GM23338 (cell line): ENCODE data around the gene USP48. TPM values are rescaled to one million over a fixed set of nuclear protein-coding genes. Genes with fewer than 3 reads are reported as not detected.

Source experiments
- ATAC-seq: fragments of 200-7000 bp; cut with Tn5 transposase; 3 replicates; pipeline ENCODE4 v1.9.1; 2020
- DNase-seq: peaks from one replicate; pipeline ENCODE4 v3.0.0-alpha.2; 2015; ENCODE audit warnings: low spot score
- H2AFZ ChIP-seq: fragments of 200-600 bp; sonication (generic); 2 replicates; pipeline ENCODE4 v1.8.0; 2016; ENCODE audit warnings: antibody characterized with exemption, mild to moderate bottlenecking, moderate library complexity
- H3F3A ChIP-seq: fragments of 200-600 bp; sonication (generic); replicated peaks from 2 replicates; pipeline ENCODE4 v1.8.0; 2017; ENCODE audit warnings: antibody characterized with exemption, mixed run types, low read depth
- H3K27ac ChIP-seq: fragments of 200-600 bp; sonication (generic); 2 replicates; pipeline ENCODE4 v1.6.1; 2016; ENCODE audit warnings: low read depth
- H3K27me3 ChIP-seq: fragments of 200-600 bp; sonication (generic); 2 replicates; pipeline ENCODE4 v1.8.0; 2016; ENCODE audit warnings: mild to moderate bottlenecking, mixed run types, moderate library complexity; ENCODE audit not compliant: insufficient read depth
- H3K36me3 ChIP-seq: fragments of 200-600 bp; sonication (generic); 2 replicates; pipeline ENCODE4 v1.8.0; 2016; ENCODE audit warnings: mild to moderate bottlenecking; ENCODE audit not compliant: insufficient read depth
- H3K4me1 ChIP-seq: fragments of 200-600 bp; sonication (generic); 2 replicates; pipeline ENCODE4 v1.8.0; 2016; ENCODE audit warnings: mild to moderate bottlenecking, moderate library complexity; ENCODE audit not compliant: insufficient read depth
- H3K4me2 ChIP-seq: fragments of 200-600 bp; sonication (generic); 2 replicates; pipeline ENCODE4 v1.7.1; 2017; ENCODE audit warnings: mixed run types
- H3K4me3 ChIP-seq: fragments of 200-600 bp; sonication (generic); 2 replicates; pipeline ENCODE4 v1.6.1; 2016; ENCODE audit warnings: mixed run types
- H3K79me2 ChIP-seq: fragments of 200-600 bp; sonication (generic); replicated peaks from 2 replicates; pipeline ENCODE4 v1.8.0; 2017; ENCODE audit warnings: mild to moderate bottlenecking; ENCODE audit not compliant: insufficient read depth
- H3K9me2 ChIP-seq: fragments of 200-600 bp; sonication (generic); 2 replicates; pipeline ENCODE4 v1.8.0; 2017; ENCODE audit not compliant: insufficient read depth
- H4K20me1 ChIP-seq: fragments of 200-600 bp; sonication (generic); replicated peaks from 2 replicates; pipeline ENCODE4 v1.8.0; 2017; ENCODE audit warnings: mild to moderate bottlenecking; ENCODE audit not compliant: insufficient read depth
- H3K27ac Mint-ChIP-seq: 2 replicates; pipeline ENCODE4 v1.8.0; 2020; ENCODE audit warnings: inconsistent platforms, mild to moderate bottlenecking, moderate library complexity, mixed read lengths
- H3K27me3 Mint-ChIP-seq: 3 replicates; pipeline ENCODE4 v1.8.0; 2022; ENCODE audit warnings: low read depth, mild to moderate bottlenecking, moderate library complexity, mixed read lengths, inconsistent platforms; ENCODE audit not compliant: insufficient read depth, poor library complexity
- H3K36me3 Mint-ChIP-seq: 3 replicates; pipeline ENCODE4 v1.8.0; 2021; ENCODE audit warnings: low read depth, mild to moderate bottlenecking, inconsistent platforms, moderate library complexity, mixed read lengths
- H3K4me1 Mint-ChIP-seq: 3 replicates; pipeline ENCODE4 v1.8.0; 2020; ENCODE audit warnings: mild to moderate bottlenecking, inconsistent platforms, mixed read lengths
- H3K4me3 Mint-ChIP-seq: 3 replicates; pipeline ENCODE4 v1.8.0; 2021; ENCODE audit warnings: moderate library complexity, mild to moderate bottlenecking, inconsistent platforms, mixed read lengths
- H3K9me3 Mint-ChIP-seq: 3 replicates; pipeline ENCODE4 v1.8.0; 2020; ENCODE audit warnings: moderate library complexity, mild to moderate bottlenecking, inconsistent platforms, mixed read lengths
- CREB1 ChIP-seq: fragments of 250-450 bp; sonication (Bioruptor Pico); IDR thresholded peaks from 2 replicates; pipeline ENCODE4 v1.5.0; 2020; ENCODE audit warnings: low read depth, mild to moderate bottlenecking, moderate library complexity
- EZH2phosphoT487 ChIP-seq: fragments of 200-600 bp; sonication (generic); IDR thresholded peaks from one replicate; pipeline ENCODE4 v1.8.1; 2018; ENCODE audit warnings: antibody characterized with exemption; ENCODE audit not compliant: unreplicated experiment
- NANOG ChIP-seq: IDR thresholded peaks from 2 replicates; pipeline ENCODE4 v1.6.1; 2016; ENCODE audit warnings: antibody characterized with exemption, borderline replicate concordance
- POLR2AphosphoS5 ChIP-seq: IDR thresholded peaks from 2 replicates; pipeline ENCODE4 v1.6.1; 2016; ENCODE audit warnings: antibody characterized with exemption, low read depth
- STAT1 ChIP-seq: IDR thresholded peaks from one replicate; pipeline ENCODE4 v1.6.1; 2016; ENCODE audit warnings: antibody characterized with exemption; ENCODE audit not compliant: unreplicated experiment
- ZNF114 ChIP-seq: fragments of 250-450 bp; sonication (Bioruptor Pico); IDR thresholded peaks from 2 replicates; pipeline ENCODE4 v1.5.0; 2020; ENCODE audit warnings: mild to moderate bottlenecking, moderate library complexity
- ZNF331 ChIP-seq: fragments of 250-450 bp; sonication (Bioruptor Pico); IDR thresholded peaks from 2 replicates; pipeline ENCODE4 v1.5.0; 2020; ENCODE audit warnings: low read depth, mild to moderate bottlenecking, moderate library complexity
- polyA plus RNA-seq: library from polyadenylated mRNA; unstranded; fragments of >200 nt; fragmentation: Nextera tagmentation; extraction: Ambion mirVana; gene quantifications from 2 replicates; pipeline ENCODE4 v1.2.1, GENCODE V29; 2016
- total RNA-seq: library from RNA; depleted of rRNA; stranded (reverse); fragments of >200 nt; shearing (Covaris generic); gene quantifications from 2 replicates; pipeline ENCODE4 v1.2.3, GENCODE V29; 2014
- TF ChIP-seq, protein P1 (sequence below), 2 experiments: fragments of 200-600 bp in 1 of 2; sonication (generic) in 1 of 2; conservative IDR thresholded peaks; 2 replicates each; pipeline versions ENCODE4 v1.5.1 to v1.6.1; 2016 to 2017; ENCODE audit warnings: antibody characterized with exemption in 2 of 2, low read depth in 2 of 2, mild to moderate bottlenecking in 2 of 2, moderate library complexity in 1 of 2
- TF ChIP-seq, protein P2 (sequence below): fragments of 250-450 bp; sonication (Bioruptor Pico); IDR thresholded peaks from 2 replicates; pipeline ENCODE4 v1.5.0; 2020; ENCODE audit warnings: mild to moderate bottlenecking, moderate library complexity
- TF ChIP-seq, protein P3 (sequence below): IDR thresholded peaks from 2 replicates; pipeline ENCODE4 v1.6.1; 2016; ENCODE audit warnings: antibody characterized with exemption

The USP48 gene
- total and polyA plus RNA-seq, 2 experiments from 2014 or later, result 85.9 to 151 TPM

DNA sequence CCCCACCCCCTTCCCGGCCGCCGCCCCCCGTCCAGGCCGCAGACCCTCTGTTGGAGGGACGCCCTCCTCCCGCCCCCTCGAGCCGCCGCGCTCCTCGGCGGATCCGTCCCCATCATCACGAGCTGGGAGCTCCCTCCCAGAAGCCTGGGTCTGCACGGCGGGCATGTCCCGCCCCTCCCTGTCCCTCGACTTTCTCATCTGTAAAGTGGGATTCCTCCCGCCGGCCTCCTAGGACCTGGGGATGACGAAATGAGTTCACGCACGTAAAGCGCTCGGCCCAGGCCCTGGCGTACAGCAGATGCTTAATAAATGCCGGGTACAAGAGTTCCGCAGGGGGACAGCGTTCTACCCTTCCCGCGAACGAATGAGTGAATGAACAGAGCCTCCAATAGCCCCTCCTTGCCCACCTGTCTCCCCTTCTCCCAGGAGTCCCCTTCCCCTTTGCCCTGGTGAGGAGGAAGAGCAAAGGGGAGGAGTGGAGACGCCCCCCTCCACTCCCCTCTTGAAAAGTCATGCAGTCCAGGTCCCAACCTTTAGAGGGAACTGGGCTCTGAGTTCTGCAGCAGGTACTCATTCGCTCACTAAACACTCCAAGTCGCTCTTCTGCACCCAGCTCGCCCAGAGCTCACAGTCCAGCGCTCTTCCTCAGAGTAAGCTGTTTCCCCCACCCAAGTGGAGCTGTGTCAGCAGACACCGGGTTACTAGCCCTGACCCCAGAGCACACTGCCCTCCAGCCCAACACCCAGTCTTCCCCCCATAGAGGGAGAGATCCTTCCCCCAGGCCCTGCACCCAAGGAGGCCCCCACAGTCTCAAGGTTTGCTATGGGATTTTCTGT, 130.6 kb downstream of the USP48 start:
- H3K36me3 ChIP-seq, result no peaks in the 10 kb centered on the region
- H3K4me3 ChIP-seq, result peak overlapping the region; percentile 66
- Mint-ChIP-seq H3K27ac (no peak overlapping the region), H3K9me3 (no peaks in the 10 kb centered on the region), H3K4me3 (peak overlapping the region; percentile 66), H3K27me3 (peaks cover 26% of the 10 kb centered on the region), H3K4me1 (peaks cover 15% of the 10 kb centered on the region), H3K36me3 (no peaks in the 10 kb centered on the region)
- H4K20me1 ChIP-seq, result no peaks in the 10 kb centered on the region
- DNase-seq, result peak; percentile 59
- H2AFZ ChIP-seq, result peak overlapping the region; percentile 95
- TF ChIP-seq EZH2phosphoT487 (no peak), ZNF331 (no peak), STAT1 (no peak), NANOG (no peak), CREB1 (CRISPR knock-in tag) (no peak), ZNF114 (no peak), POLR2AphosphoS5 (no peak)
- TF ChIP-seq, protein P1, sequence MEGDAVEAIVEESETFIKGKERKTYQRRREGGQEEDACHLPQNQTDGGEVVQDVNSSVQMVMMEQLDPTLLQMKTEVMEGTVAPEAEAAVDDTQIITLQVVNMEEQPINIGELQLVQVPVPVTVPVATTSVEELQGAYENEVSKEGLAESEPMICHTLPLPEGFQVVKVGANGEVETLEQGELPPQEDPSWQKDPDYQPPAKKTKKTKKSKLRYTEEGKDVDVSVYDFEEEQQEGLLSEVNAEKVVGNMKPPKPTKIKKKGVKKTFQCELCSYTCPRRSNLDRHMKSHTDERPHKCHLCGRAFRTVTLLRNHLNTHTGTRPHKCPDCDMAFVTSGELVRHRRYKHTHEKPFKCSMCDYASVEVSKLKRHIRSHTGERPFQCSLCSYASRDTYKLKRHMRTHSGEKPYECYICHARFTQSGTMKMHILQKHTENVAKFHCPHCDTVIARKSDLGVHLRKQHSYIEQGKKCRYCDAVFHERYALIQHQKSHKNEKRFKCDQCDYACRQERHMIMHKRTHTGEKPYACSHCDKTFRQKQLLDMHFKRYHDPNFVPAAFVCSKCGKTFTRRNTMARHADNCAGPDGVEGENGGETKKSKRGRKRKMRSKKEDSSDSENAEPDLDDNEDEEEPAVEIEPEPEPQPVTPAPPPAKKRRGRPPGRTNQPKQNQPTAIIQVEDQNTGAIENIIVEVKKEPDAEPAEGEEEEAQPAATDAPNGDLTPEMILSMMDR (conservative IDR thresholded peaks at IDR 0.05; ENCODE audit: low read depth in 2 of 2), result no peak
- TF ChIP-seq, protein P2, sequence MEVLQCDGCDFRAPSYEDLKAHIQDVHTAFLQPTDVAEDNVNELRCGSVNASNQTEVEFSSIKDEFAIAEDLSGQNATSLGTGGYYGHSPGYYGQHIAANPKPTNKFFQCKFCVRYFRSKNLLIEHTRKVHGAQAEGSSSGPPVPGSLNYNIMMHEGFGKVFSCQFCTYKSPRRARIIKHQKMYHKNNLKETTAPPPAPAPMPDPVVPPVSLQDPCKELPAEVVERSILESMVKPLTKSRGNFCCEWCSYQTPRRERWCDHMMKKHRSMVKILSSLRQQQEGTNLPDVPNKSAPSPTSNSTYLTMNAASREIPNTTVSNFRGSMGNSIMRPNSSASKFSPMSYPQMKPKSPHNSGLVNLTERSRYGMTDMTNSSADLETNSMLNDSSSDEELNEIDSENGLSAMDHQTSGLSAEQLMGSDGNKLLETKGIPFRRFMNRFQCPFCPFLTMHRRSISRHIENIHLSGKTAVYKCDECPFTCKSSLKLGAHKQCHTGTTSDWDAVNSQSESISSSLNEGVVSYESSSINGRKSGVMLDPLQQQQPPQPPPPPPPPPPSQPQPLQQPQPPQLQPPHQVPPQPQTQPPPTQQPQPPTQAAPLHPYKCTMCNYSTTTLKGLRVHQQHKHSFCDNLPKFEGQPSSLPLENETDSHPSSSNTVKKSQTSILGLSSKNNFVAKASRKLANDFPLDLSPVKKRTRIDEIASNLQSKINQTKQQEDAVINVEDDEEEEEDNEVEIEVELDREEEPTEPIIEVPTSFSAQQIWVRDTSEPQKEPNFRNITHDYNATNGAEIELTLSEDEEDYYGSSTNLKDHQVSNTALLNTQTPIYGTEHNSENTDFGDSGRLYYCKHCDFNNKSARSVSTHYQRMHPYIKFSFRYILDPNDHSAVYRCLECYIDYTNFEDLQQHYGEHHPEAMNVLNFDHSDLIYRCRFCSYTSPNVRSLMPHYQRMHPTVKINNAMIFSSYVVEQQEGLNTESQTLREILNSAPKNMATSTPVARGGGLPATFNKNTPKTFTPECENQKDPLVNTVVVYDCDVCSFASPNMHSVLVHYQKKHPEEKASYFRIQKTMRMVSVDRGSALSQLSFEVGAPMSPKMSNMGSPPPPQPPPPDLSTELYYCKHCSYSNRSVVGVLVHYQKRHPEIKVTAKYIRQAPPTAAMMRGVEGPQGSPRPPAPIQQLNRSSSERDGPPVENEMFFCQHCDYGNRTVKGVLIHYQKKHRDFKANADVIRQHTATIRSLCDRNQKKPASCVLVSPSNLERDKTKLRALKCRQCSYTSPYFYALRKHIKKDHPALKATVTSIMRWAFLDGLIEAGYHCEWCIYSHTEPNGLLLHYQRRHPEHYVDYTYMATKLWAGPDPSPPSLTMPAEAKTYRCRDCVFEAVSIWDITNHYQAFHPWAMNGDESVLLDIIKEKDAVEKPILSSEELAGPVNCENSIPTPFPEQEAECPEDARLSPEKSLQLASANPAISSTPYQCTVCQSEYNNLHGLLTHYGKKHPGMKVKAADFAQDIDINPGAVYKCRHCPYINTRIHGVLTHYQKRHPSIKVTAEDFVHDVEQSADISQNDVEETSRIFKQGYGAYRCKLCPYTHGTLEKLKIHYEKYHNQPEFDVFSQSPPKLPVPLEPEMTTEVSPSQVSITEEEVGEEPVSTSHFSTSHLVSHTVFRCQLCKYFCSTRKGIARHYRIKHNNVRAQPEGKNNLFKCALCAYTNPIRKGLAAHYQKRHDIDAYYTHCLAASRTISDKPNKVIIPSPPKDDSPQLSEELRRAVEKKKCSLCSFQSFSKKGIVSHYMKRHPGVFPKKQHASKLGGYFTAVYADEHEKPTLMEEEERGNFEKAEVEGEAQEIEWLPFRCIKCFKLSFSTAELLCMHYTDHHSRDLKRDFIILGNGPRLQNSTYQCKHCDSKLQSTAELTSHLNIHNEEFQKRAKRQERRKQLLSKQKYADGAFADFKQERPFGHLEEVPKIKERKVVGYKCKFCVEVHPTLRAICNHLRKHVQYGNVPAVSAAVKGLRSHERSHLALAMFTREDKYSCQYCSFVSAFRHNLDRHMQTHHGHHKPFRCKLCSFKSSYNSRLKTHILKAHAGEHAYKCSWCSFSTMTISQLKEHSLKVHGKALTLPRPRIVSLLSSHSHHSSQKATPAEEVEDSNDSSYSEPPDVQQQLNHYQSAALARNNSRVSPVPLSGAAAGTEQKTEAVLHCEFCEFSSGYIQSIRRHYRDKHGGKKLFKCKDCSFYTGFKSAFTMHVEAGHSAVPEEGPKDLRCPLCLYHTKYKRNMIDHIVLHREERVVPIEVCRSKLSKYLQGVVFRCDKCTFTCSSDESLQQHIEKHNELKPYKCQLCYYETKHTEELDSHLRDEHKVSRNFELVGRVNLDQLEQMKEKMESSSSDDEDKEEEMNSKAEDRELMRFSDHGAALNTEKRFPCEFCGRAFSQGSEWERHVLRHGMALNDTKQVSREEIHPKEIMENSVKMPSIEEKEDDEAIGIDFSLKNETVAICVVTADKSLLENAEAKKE (CRISPR knock-in tag), result no peak
- TF ChIP-seq, protein P3, sequence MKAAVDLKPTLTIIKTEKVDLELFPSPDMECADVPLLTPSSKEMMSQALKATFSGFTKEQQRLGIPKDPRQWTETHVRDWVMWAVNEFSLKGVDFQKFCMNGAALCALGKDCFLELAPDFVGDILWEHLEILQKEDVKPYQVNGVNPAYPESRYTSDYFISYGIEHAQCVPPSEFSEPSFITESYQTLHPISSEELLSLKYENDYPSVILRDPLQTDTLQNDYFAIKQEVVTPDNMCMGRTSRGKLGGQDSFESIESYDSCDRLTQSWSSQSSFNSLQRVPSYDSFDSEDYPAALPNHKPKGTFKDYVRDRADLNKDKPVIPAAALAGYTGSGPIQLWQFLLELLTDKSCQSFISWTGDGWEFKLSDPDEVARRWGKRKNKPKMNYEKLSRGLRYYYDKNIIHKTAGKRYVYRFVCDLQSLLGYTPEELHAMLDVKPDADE, result no peak
- H3K4me1 ChIP-seq, result no peaks in the 10 kb centered on the region; the same call in 1 of the 2 replicates
- H3K9me2 ChIP-seq, result no peaks in the 10 kb centered on the region
- ATAC-seq, result peak; percentile 12
- no peak overlapping the region for H3K27ac ChIP-seq
- H3K79me2 ChIP-seq, result no peaks in the 10 kb centered on the region
- peaks cover 12% of the 10 kb centered on the region; the same call in 1 of the 2 replicates for H3K27me3 ChIP-seq
- peaks cover 8% of the 10 kb centered on the region for H3F3A ChIP-seq
- peak overlapping the region; percentile 85 for H3K4me2 ChIP-seq
